WTC11 (cell line): Measurements from ENCODE around the gene FRMD8. TPM values are rescaled to one million over a fixed set of nuclear protein-coding genes. Genes with fewer than 3 reads are reported as not detected.

Source experiments
- ATAC-seq: fragments of 200-7000 bp; cut with Tn5 transposase; 2 replicates; pipeline ENCODE4 v1.10.0; 2021; ENCODE audit warnings: mild to moderate bottlenecking, moderate library complexity
- CTCF ChIA-PET: fragments of 300-600 bp; sonication (Branson Sonifier 250); formaldehyde crosslinking; loops from one replicate; lab custom pipeline; 2021; ENCODE audit warnings: antibody characterized with exemption; lab: Charles Lee
- POLR2A ChIA-PET: fragments of 350-600 bp; sonication (Branson Sonifier 250); formaldehyde crosslinking; loops from one replicate; lab custom pipeline; 2021; ENCODE audit warnings: antibody characterized with exemption; lab: Charles Lee
- DNase-seq: peaks from one replicate; pipeline ENCODE4 v3.0.0; 2021; ENCODE audit warnings: low spot score
- H3K27ac Mint-ChIP-seq: 2 replicates; pipeline ENCODE4 v1.8.0; 2021; ENCODE audit warnings: mixed read lengths
- H3K27me3 Mint-ChIP-seq: 2 replicates; pipeline ENCODE4 v1.8.0; 2021; ENCODE audit warnings: low read depth, mild to moderate bottlenecking, moderate library complexity, mixed read lengths
- H3K36me3 Mint-ChIP-seq: 2 replicates; pipeline ENCODE4 v1.8.0; 2021; ENCODE audit warnings: mixed read lengths
- H3K4me1 Mint-ChIP-seq: 2 replicates; pipeline ENCODE4 v1.8.0; 2022; ENCODE audit warnings: mixed read lengths
- H3K4me3 Mint-ChIP-seq: 2 replicates; pipeline ENCODE4 v1.8.0; 2021; ENCODE audit warnings: mild to moderate bottlenecking, moderate library complexity, mixed read lengths
- H3K9me3 Mint-ChIP-seq: 2 replicates; pipeline ENCODE4 v1.8.0; 2021; ENCODE audit warnings: mixed read lengths
- ETV6 ChIP-seq: sonication (generic); formaldehyde crosslinking; IDR thresholded peaks from 2 replicates; pipeline ENCODE4 v1.8.1; 2022; ENCODE audit warnings: mild to moderate bottlenecking, missing genetic modification reagents
- FOXP1 ChIP-seq: sonication (generic); formaldehyde crosslinking; IDR thresholded peaks from 2 replicates; pipeline ENCODE4 v1.8.0; 2022; ENCODE audit warnings: missing genetic modification reagents, mild to moderate bottlenecking, moderate library complexity, borderline replicate concordance
- NFE2L1 ChIP-seq: sonication (generic); formaldehyde crosslinking; IDR thresholded peaks from 2 replicates; pipeline ENCODE4 v1.8.1; 2023; ENCODE audit warnings: missing genetic modification reagents
- NR1H2 ChIP-seq: sonication (generic); formaldehyde crosslinking; IDR thresholded peaks from 2 replicates; pipeline ENCODE4 v1.9.0; 2021; ENCODE audit warnings: mild to moderate bottlenecking, moderate library complexity, missing genetic modification reagents
- OVOL2 ChIP-seq: fragments of 250-450 bp; sonication (Bioruptor Pico); IDR thresholded peaks from 2 replicates; pipeline ENCODE4 v1.9.0; 2021; ENCODE audit warnings: mild to moderate bottlenecking, borderline replicate concordance
- ZNF121 ChIP-seq: sonication (generic); formaldehyde crosslinking; IDR thresholded peaks from 2 replicates; pipeline ENCODE4 v1.8.0; 2023; ENCODE audit warnings: missing genetic modification reagents
- ZNF263 ChIP-seq: sonication (generic); formaldehyde crosslinking; IDR thresholded peaks from 2 replicates; pipeline ENCODE4 v1.8.1; 2022; ENCODE audit warnings: low read depth, mild to moderate bottlenecking, moderate library complexity, missing genetic modification reagents
- total RNA-seq: library from RNA; stranded (reverse); gene quantifications from 3 replicates; pipeline ENCODE4 v1.2.3, GENCODE V29; 2021
- TF ChIP-seq, protein P1 (sequence below): sonication (generic); formaldehyde crosslinking; IDR thresholded peaks from 2 replicates; pipeline ENCODE4 v1.8.0; 2022; ENCODE audit warnings: missing genetic modification reagents
- TF ChIP-seq, protein P2 (sequence below): fragments of 250-450 bp; sonication (Bioruptor Pico); conservative IDR thresholded peaks from 2 replicates; pipeline ENCODE4 v1.9.0; 2021; ENCODE audit warnings: mild to moderate bottlenecking
- TF ChIP-seq, protein P3 (sequence below): sonication (generic); formaldehyde crosslinking; IDR thresholded peaks from 2 replicates; pipeline ENCODE4 v1.8.1; 2023; ENCODE audit warnings: mild to moderate bottlenecking, missing genetic modification reagents, borderline replicate concordance
- TF ChIP-seq, protein P4 (sequence below): fragments of 250-450 bp; sonication (Bioruptor Pico); IDR thresholded peaks from 2 replicates; pipeline ENCODE4 v1.9.0; 2021; ENCODE audit warnings: moderate library complexity, mild to moderate bottlenecking, inconsistent platforms, borderline replicate concordance
- TF ChIP-seq, protein P5 (sequence below): sonication (generic); formaldehyde crosslinking; IDR thresholded peaks from 2 replicates; pipeline ENCODE4 v1.8.1; 2023; ENCODE audit warnings: mild to moderate bottlenecking, missing genetic modification reagents, moderate library complexity
- TF ChIP-seq, protein P6 (sequence below): sonication (generic); formaldehyde crosslinking; IDR thresholded peaks from 2 replicates; pipeline ENCODE4 v1.8.0; 2022; ENCODE audit warnings: mild to moderate bottlenecking, missing genetic modification reagents

Gene FRMD8
- total RNA-seq, 1 experiment from 2014 or later, result 23.7 TPM

DNA sequence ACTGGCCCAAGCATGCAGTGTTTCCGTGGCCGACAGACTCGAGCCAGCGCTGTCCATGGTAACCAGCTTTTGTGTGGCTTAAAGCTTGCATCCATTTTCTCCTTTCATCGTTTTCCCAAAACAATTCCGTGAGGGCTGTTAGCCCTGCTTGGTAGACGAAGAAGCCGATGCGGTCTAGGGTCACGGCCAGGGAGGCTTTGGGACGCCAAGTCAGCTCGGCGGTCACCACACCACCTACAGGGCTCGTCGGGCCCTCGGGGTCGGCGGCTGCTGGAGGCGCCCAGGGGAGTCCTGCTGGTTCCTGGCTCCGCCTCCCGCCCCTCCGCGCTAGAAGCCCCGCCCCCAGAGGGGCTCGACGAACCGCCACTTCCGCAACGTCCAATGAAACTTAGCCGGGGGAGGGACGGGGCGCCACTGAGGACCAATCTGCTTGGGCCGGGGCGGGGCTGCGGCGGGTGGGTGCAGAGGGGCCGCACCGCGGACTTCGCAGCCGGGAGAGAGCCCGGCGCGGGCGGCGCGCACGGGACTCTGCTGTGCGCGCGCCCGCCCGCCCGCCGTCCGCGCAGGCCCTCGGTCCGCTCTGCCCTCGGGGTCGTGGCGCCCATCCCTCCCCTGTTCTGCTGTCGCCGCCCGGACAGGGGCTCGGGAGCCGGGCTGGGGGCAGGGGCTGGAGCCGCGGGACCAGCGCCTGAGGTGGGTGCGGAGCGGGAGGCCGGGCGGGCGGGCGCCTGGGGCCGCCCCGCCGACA is 32.0 kb upstream of the FRMD8 start, which contains the start of gene TIGD3 (continued):
- TF ChIP-seq, protein P1, sequence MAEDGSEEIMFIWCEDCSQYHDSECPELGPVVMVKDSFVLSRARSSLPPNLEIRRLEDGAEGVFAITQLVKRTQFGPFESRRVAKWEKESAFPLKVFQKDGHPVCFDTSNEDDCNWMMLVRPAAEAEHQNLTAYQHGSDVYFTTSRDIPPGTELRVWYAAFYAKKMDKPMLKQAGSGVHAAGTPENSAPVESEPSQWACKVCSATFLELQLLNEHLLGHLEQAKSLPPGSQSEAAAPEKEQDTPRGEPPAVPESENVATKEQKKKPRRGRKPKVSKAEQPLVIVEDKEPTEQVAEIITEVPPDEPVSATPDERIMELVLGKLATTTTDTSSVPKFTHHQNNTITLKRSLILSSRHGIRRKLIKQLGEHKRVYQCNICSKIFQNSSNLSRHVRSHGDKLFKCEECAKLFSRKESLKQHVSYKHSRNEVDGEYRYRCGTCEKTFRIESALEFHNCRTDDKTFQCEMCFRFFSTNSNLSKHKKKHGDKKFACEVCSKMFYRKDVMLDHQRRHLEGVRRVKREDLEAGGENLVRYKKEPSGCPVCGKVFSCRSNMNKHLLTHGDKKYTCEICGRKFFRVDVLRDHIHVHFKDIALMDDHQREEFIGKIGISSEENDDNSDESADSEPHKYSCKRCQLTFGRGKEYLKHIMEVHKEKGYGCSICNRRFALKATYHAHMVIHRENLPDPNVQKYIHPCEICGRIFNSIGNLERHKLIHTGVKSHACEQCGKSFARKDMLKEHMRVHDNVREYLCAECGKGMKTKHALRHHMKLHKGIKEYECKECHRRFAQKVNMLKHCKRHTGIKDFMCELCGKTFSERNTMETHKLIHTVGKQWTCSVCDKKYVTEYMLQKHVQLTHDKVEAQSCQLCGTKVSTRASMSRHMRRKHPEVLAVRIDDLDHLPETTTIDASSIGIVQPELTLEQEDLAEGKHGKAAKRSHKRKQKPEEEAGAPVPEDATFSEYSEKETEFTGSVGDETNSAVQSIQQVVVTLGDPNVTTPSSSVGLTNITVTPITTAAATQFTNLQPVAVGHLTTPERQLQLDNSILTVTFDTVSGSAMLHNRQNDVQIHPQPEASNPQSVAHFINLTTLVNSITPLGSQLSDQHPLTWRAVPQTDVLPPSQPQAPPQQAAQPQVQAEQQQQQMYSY (CRISPR knock-in tag), result peak; percentile 9; the same call in 1 of the 2 replicates
- TF ChIP-seq, protein P2, sequence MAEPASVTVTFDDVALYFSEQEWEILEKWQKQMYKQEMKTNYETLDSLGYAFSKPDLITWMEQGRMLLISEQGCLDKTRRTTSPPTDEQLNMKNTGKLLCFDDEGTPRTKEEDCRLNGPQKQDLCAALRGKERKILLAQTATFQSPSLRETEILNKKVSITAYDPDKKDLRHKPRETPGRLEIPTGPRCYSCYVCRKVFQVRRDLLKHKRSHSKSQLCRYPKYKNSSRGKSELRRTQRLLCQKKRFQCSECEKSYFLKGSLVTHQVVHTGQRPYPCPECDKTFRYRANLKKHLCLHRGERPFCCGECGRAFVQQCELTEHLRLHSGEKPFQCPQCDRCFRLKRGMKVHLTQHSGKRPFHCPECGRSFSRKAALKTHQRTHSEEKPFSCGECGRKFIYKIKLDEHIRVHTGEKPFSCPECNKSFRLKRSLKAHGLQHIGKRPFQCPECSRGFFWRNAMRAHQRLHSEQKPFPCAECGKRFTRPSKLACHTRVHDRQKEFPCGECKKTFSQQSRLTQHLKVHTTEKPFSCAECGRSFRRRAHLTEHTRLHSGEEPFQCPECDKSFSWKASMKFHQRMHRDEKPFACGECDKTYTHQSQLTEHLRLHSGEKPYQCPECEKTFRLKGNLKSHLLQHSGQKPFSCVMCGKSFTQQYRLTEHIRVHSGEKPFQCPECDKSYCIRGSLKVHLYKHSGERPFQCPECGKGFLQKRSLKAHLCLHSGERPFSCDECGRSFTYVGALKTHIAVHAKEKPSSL (CRISPR knock-in tag), result no peak
- no peak for TF ChIP-seq FOXP1
- TF ChIP-seq, protein P3, sequence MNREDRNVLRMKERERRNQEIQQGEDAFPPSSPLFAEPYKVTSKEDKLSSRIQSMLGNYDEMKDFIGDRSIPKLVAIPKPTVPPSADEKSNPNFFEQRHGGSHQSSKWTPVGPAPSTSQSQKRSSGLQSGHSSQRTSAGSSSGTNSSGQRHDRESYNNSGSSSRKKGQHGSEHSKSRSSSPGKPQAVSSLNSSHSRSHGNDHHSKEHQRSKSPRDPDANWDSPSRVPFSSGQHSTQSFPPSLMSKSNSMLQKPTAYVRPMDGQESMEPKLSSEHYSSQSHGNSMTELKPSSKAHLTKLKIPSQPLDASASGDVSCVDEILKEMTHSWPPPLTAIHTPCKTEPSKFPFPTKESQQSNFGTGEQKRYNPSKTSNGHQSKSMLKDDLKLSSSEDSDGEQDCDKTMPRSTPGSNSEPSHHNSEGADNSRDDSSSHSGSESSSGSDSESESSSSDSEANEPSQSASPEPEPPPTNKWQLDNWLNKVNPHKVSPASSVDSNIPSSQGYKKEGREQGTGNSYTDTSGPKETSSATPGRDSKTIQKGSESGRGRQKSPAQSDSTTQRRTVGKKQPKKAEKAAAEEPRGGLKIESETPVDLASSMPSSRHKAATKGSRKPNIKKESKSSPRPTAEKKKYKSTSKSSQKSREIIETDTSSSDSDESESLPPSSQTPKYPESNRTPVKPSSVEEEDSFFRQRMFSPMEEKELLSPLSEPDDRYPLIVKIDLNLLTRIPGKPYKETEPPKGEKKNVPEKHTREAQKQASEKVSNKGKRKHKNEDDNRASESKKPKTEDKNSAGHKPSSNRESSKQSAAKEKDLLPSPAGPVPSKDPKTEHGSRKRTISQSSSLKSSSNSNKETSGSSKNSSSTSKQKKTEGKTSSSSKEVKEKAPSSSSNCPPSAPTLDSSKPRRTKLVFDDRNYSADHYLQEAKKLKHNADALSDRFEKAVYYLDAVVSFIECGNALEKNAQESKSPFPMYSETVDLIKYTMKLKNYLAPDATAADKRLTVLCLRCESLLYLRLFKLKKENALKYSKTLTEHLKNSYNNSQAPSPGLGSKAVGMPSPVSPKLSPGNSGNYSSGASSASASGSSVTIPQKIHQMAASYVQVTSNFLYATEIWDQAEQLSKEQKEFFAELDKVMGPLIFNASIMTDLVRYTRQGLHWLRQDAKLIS, result 0 out of 2 replicates have a peak, but pooled peaks have one; percentile 49
- TF ChIP-seq NR1H2, result no peak
- TF ChIP-seq ETV6 (CRISPR knock-in tag), result peak; percentile 48; the same call in 1 of the 2 replicates
- no peak for TF ChIP-seq ZNF263 (CRISPR knock-in tag)
- no peak for TF ChIP-seq ZNF121 (CRISPR knock-in tag)
- TF ChIP-seq OVOL2, result no peak; the same call in 1 of the 2 replicates
- TF ChIP-seq, protein P4, sequence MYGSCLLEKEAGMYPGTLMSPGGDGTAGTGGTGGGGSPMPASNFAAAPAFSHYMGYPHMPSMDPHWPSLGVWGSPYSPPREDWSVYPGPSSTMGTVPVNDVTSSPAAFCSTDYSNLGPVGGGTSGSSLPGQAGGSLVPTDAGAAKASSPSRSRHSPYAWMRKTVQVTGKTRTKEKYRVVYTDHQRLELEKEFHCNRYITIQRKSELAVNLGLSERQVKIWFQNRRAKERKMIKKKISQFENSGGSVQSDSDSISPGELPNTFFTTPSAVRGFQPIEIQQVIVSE (CRISPR knock-in tag), result no peak

DNA sequence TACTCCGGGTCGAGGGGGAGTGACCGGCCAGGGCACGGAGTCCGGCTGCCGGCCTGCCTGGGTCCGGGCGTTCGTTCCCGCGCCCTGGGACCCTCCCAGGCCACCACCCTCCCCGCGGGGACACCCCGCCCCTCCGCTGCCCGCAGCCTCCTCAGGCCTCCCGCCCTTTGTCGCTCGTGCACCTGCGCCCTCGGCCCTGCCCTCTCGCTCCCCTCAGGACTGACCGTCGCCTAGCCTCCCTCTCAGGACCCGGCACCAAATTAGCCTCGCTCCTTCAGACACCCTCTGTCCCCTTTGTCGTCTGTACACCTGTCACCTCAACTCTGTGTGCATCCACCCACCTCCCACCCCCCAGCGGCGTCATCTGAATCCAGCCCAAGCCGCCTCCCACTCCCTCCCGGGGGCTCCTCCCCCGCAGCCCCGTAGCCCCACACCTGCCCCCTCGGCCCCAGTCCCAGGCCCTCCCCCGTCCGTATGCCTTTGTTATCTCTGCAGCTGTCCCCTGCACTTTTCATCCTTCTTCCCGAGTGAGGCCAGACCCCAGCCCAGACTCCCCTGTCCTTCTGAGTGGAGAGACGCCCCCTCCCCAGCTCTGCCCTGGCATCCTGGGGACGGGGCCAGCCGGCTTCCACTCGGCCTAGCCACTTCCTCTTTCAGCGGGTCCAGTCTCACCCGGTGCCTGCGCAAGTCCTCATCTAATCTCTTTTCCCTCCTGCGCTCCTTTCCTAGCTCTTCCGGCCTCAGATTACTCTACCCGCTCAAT is 31.2 kb upstream of the FRMD8 start:
- Mint-ChIP-seq H3K9me3 (no peaks in the 10 kb centered on the region), H3K4me3 (peak overlapping the region; percentile 81), H3K27me3 (peaks cover 30% of the 10 kb centered on the region)
- DNase-seq, result peak; percentile 60
- ChIA-PET POLR2A (interaction anchor here (0.6 to 2.7 kb wide), 7 partner anchors 22 to 162 kb away, joined by 3 to 8 read pairs (median 4); partner anchors contain the start of gene DPF2), CTCF (interaction anchor here (0.5 to 3.2 kb wide), 15 partner anchors 22 to 287 kb away, joined by 3 to 18 read pairs (median 3); partner anchors contain the start of genes CAPN1, CDC42EP2, DPF2 and FAM89B)
- TF ChIP-seq, protein P5, sequence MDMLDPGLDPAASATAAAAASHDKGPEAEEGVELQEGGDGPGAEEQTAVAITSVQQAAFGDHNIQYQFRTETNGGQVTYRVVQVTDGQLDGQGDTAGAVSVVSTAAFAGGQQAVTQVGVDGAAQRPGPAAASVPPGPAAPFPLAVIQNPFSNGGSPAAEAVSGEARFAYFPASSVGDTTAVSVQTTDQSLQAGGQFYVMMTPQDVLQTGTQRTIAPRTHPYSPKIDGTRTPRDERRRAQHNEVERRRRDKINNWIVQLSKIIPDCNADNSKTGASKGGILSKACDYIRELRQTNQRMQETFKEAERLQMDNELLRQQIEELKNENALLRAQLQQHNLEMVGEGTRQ (CRISPR knock-in tag), result 0 out of 2 replicates have a peak, but pooled peaks have one; percentile 3
- 0 out of 2 replicates have a peak, but pooled peaks have one; percentile 22 for TF ChIP-seq NFE2L1
- TF ChIP-seq, protein P6, sequence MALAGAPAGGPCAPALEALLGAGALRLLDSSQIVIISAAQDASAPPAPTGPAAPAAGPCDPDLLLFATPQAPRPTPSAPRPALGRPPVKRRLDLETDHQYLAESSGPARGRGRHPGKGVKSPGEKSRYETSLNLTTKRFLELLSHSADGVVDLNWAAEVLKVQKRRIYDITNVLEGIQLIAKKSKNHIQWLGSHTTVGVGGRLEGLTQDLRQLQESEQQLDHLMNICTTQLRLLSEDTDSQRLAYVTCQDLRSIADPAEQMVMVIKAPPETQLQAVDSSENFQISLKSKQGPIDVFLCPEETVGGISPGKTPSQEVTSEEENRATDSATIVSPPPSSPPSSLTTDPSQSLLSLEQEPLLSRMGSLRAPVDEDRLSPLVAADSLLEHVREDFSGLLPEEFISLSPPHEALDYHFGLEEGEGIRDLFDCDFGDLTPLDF (CRISPR knock-in tag), result no peak
- TF ChIP-seq, all 79 proteins: peak for 2
- Mint-ChIP-seq H3K27ac (no peak overlapping the region), H3K4me1 (peaks cover 16% of the 10 kb centered on the region), H3K36me3 (peaks cover 16% of the 10 kb centered on the region)
- peak; percentile 6 for ATAC-seq
